Erythroblast (primary cell): Measurements from ENCODE around the gene ABR.

Experiments
- GATA1 ChIP-seq: IDR thresholded peaks from 2 replicates; pipeline ENCODE4 v1.6.1; 2011; ENCODE audit warnings: low read depth, mild to moderate bottlenecking, control low read depth, low read length, moderate library complexity
- POLR2A ChIP-seq: IDR thresholded peaks from 2 replicates; pipeline ENCODE4 v1.6.1; 2011; ENCODE audit warnings: mild to moderate bottlenecking, low read length

GRCh38 chr17:1162116-1162855, 17.5 kb downstream of the ABR start:
- TF ChIP-seq POLR2A = no peak
- no peak for TF ChIP-seq GATA1
